Spleen (tissue), 7 donors: Measurements from ENCODE around the gene FRMD5.

Experiments used
- POLR2A ChIP-seq, 3 donors: fragments of 450-650 bp; IDR thresholded peaks; one replicate each; pipeline ENCODE4 v1.5.1; 2017; ENCODE audit warnings: antibody characterized with exemption in 3 of 3, mild to moderate bottlenecking in 1 of 3
- TF ChIP-seq, protein P1 (sequence below), 11 experiments: fragments of 200-600 bp in 7 of 11; fragments of 450-650 bp in 4 of 11; sonication (generic) in 4 of 11; IDR thresholded peaks in 8 of 11; conservative IDR thresholded peaks in 3 of 11; 1 replicate in 7 of 11; 2 replicates in 4 of 11; pipeline versions ENCODE4 v1.4.0 to v1.8.0; 2016 to 2021; ENCODE audit warnings: antibody characterized with exemption in 11 of 11, inconsistent platforms in 4 of 11, mild to moderate bottlenecking in 1 of 11
- donor health status: DM: no; HTN: no; CAD: no; lungs with moderate emphysema.
- donor health status: DM: no; HTN: no; CAD: no.
- donor health status: DM: no; HTN: no; CAD: no.

DNA sequence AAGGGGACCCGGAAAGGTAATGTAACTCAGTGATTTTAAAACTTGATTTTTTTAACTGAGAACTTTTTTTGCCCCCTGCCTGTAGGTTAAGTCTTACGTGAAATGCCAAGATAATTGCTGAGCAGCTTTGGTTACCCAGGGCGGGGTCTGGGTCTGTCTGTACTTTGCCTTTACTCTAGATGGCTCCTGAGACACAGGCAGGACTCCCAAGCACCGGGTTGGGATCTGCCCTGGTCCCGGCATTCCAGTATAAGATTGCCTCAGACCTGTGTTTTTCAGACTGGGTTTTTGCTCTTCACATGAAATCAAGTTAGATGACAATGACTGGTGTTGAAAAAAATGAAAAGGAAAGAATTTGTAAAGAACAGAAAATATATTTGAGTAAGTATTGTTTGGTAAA, 328.0 kb downstream of the FRMD5 start:
- TF ChIP-seq, protein P1, sequence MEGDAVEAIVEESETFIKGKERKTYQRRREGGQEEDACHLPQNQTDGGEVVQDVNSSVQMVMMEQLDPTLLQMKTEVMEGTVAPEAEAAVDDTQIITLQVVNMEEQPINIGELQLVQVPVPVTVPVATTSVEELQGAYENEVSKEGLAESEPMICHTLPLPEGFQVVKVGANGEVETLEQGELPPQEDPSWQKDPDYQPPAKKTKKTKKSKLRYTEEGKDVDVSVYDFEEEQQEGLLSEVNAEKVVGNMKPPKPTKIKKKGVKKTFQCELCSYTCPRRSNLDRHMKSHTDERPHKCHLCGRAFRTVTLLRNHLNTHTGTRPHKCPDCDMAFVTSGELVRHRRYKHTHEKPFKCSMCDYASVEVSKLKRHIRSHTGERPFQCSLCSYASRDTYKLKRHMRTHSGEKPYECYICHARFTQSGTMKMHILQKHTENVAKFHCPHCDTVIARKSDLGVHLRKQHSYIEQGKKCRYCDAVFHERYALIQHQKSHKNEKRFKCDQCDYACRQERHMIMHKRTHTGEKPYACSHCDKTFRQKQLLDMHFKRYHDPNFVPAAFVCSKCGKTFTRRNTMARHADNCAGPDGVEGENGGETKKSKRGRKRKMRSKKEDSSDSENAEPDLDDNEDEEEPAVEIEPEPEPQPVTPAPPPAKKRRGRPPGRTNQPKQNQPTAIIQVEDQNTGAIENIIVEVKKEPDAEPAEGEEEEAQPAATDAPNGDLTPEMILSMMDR (IDR thresholded peaks at IDR 0.05 in 8 of 11, conservative IDR thresholded peaks at IDR 0.05 in 3 of 11) = no peak
- TF ChIP-seq POLR2A (IDR thresholded peaks at IDR 0.05) = no peak
